ENCODE results near the gene JAKMIP1.

DNA sequence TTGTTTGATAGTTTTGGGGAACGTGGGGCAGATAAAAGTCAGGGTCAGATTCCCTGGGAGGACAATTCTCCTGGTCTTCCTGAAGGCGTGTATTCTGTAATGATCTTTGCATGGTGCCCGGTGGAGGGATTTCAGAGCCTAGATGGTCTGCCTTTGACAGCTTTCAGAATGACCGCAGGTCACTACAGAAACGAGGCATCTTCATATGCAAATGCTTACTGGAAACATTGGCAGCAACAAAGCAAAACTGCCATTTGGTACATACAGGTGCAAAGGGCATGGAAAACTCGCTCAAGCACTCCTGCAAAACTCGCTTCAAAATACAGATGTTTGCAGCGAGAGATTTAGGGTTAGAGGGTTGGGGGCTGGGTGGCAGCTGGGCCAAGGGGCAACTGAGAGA lies 190.9 kb downstream of the JAKMIP1 start:
- no peak for TF ChIP-seq TEAD4 (IDR thresholded peaks at IDR 0.05)
- TF ChIP-seq RAD21 (IDR thresholded peaks at IDR 0.05; ENCODE audit: low read depth), result no peak
- no peak for TF ChIP-seq CEBPB (IDR thresholded peaks at IDR 0.05)
- no peak for TF ChIP-seq TAF1 (IDR thresholded peaks at IDR 0.05; ENCODE audit: low read depth)
- no peak for TF ChIP-seq YY1 (IDR thresholded peaks at IDR 0.05; ENCODE audit: low read depth)
- TF ChIP-seq NFIC (IDR thresholded peaks at IDR 0.05), result no peak
- TF ChIP-seq, protein P1, sequence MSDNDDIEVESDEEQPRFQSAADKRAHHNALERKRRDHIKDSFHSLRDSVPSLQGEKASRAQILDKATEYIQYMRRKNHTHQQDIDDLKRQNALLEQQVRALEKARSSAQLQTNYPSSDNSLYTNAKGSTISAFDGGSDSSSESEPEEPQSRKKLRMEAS (IDR thresholded peaks at IDR 0.05), result no peak
- no peak for TF ChIP-seq EP300 (IDR thresholded peaks at IDR 0.05; ENCODE audit: borderline replicate concordance)
- TF ChIP-seq FOXM1 (IDR thresholded peaks at IDR 0.05; ENCODE audit: borderline replicate concordance, low read depth), result no peak
- no peak for TF ChIP-seq TCF12 (IDR thresholded peaks at IDR 0.05; ENCODE audit: low read depth)
- TF ChIP-seq, protein P2, sequence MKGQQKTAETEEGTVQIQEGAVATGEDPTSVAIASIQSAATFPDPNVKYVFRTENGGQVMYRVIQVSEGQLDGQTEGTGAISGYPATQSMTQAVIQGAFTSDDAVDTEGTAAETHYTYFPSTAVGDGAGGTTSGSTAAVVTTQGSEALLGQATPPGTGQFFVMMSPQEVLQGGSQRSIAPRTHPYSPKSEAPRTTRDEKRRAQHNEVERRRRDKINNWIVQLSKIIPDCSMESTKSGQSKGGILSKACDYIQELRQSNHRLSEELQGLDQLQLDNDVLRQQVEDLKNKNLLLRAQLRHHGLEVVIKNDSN (IDR thresholded peaks at IDR 0.05), result no peak
- TF ChIP-seq EGR1 (IDR thresholded peaks at IDR 0.05), result no peak
- TF ChIP-seq CREB1 (IDR thresholded peaks at IDR 0.05; ENCODE audit: low read depth), result no peak
- TF ChIP-seq, protein P3, sequence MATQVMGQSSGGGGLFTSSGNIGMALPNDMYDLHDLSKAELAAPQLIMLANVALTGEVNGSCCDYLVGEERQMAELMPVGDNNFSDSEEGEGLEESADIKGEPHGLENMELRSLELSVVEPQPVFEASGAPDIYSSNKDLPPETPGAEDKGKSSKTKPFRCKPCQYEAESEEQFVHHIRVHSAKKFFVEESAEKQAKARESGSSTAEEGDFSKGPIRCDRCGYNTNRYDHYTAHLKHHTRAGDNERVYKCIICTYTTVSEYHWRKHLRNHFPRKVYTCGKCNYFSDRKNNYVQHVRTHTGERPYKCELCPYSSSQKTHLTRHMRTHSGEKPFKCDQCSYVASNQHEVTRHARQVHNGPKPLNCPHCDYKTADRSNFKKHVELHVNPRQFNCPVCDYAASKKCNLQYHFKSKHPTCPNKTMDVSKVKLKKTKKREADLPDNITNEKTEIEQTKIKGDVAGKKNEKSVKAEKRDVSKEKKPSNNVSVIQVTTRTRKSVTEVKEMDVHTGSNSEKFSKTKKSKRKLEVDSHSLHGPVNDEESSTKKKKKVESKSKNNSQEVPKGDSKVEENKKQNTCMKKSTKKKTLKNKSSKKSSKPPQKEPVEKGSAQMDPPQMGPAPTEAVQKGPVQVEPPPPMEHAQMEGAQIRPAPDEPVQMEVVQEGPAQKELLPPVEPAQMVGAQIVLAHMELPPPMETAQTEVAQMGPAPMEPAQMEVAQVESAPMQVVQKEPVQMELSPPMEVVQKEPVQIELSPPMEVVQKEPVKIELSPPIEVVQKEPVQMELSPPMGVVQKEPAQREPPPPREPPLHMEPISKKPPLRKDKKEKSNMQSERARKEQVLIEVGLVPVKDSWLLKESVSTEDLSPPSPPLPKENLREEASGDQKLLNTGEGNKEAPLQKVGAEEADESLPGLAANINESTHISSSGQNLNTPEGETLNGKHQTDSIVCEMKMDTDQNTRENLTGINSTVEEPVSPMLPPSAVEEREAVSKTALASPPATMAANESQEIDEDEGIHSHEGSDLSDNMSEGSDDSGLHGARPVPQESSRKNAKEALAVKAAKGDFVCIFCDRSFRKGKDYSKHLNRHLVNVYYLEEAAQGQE (IDR thresholded peaks at IDR 0.05; ENCODE audit: low read depth), result no peak
